Testis (tissue), 3 donors: ENCODE results near the gene IGSF9. TPM values are rescaled to one million over a fixed set of nuclear protein-coding genes. Genes with fewer than 3 reads are reported as not detected.

ENCODE experiments used
- DNase-seq: peaks from one replicate; pipeline ENCODE4 v3.0.0-alpha.2; 2019
- H3K27ac ChIP-seq, 2 donors: fragments of 200-600 bp; sonication (generic); one replicate each; pipeline ENCODE4 v1.5.1; 2019
- H3K27me3 ChIP-seq: fragments of 200-600 bp; sonication (generic); one replicate; pipeline ENCODE4 v1.5.1; 2019
- H3K36me3 ChIP-seq: fragments of 200-600 bp; sonication (generic); one replicate; pipeline ENCODE4 v1.5.1; 2017; ENCODE audit warnings: low read depth; ENCODE audit errors: missing control alignments
- H3K4me1 ChIP-seq: fragments of 200-600 bp; sonication (generic); one replicate; pipeline ENCODE4 v1.5.1; 2019
- H3K4me3 ChIP-seq, 2 donors: fragments of 200-600 bp; sonication (generic); one replicate each; pipeline ENCODE4 v1.5.1; 2017 to 2019
- H3K9me3 ChIP-seq: fragments of 200-600 bp; sonication (generic); one replicate; pipeline ENCODE4 v1.5.1; 2017
- POLR2A ChIP-seq: fragments of 450-650 bp; IDR thresholded peaks from one replicate; pipeline ENCODE4 v1.6.1; 2017; ENCODE audit warnings: antibody characterized with exemption, mild to moderate bottlenecking, moderate library complexity
- WGBS, 2 donors: methylation state at CpG; one replicate each; pipeline ENCODE4 v1.1.5; 2018; 5-methylcytosine and 5-hydroxymethylcytosine counted together
- intact Hi-C: fragments of 100-400 bp; cut with DNase I; formaldehyde crosslinking; loops from one replicate; pipeline ENCODE4 v1.15.1; 2023; ENCODE audit warnings: low total_unique reads
- polyA plus RNA-seq: library from polyadenylated mRNA; stranded (reverse); fragments of 350-450 nt; fragmentation: Illumina TruSeq; extraction: RNeasy Lipid Tissue Mini Kit (QIAGEN cat#74804); gene quantifications from one replicate; pipeline ENCODE4 v1.2.3, GENCODE V29; 2014; ENCODE audit warnings: low read depth, low replicate concordance; ENCODE audit not compliant: insufficient read depth
- total RNA-seq, 2 donors: library from RNA; depleted of rRNA; stranded (reverse); fragments of >200 nt; gene quantifications; one replicate each; pipeline ENCODE4 v1.2.3, GENCODE V29; 2016
- TF ChIP-seq, protein P1 (sequence below), 3 experiments: fragments of 450-650 bp in 2 of 3; fragments of 200-600 bp in 1 of 3; sonication (generic) in 1 of 3; IDR thresholded peaks; one replicate each; pipeline ENCODE4 v1.5.1; 2016 to 2019; ENCODE audit warnings: antibody characterized with exemption in 3 of 3, mild to moderate bottlenecking in 2 of 3, moderate library complexity in 1 of 3

The IGSF9 gene
- total and polyA plus RNA-seq, 3 donors from 2014 or later: 4.8 to 10.2 (median 7.9) TPM

GRCh38 chr1:159890390-159890789 lies 55.0 kb downstream of the IGSF9 start:
- WGBS, 2 donors: 77 to 89% methylated on average over 8 of the region's 8 CpGs
- Histone ChIP-seq H3K27ac (no peak overlapping the region), H3K4me3 (no peak overlapping the region), H3K9me3 (no peaks in the 10 kb centered on the region), H3K27me3 (no peaks in the 10 kb centered on the region), H3K4me1 (no peaks in the 10 kb centered on the region), H3K36me3 (no peaks in the 10 kb centered on the region)
- intact Hi-C loops: no loop called here
- no peak for DNase-seq
- TF ChIP-seq, protein P1, sequence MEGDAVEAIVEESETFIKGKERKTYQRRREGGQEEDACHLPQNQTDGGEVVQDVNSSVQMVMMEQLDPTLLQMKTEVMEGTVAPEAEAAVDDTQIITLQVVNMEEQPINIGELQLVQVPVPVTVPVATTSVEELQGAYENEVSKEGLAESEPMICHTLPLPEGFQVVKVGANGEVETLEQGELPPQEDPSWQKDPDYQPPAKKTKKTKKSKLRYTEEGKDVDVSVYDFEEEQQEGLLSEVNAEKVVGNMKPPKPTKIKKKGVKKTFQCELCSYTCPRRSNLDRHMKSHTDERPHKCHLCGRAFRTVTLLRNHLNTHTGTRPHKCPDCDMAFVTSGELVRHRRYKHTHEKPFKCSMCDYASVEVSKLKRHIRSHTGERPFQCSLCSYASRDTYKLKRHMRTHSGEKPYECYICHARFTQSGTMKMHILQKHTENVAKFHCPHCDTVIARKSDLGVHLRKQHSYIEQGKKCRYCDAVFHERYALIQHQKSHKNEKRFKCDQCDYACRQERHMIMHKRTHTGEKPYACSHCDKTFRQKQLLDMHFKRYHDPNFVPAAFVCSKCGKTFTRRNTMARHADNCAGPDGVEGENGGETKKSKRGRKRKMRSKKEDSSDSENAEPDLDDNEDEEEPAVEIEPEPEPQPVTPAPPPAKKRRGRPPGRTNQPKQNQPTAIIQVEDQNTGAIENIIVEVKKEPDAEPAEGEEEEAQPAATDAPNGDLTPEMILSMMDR (IDR thresholded peaks at IDR 0.05): no peak
- TF ChIP-seq POLR2A: no peak

DNA sequence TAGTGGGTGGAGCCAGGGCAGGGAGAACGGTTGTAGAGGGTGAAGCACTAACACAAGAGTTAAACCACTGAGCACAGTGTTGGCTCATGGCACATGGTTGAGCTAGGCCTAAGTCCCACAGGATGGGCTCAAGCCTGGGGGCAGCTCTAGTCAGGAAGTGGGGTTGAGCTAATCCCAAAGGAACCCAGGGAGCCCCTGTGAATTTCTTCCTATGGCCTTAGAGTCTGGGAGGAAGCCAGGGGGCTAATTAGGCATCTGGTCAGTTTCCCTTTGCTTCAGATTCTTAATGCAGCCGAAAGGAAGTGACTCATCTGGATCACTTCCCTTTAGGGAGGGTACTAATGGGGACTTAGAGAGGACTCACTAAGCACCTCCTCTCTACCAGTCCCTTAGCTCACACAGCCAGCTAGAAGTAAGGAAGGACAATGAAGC lies 55.6 kb downstream of the IGSF9 start:
- H3K27ac ChIP-seq: no peak overlapping the region
- H3K4me1 ChIP-seq: no peaks in the 10 kb centered on the region
- TF ChIP-seq, protein P1 (IDR thresholded peaks at IDR 0.05): no peak
- no peak for TF ChIP-seq POLR2A
- 77 to 79% methylated on average over 2 of the region's 2 CpGs for WGBS, 2 donors
- H3K9me3 ChIP-seq: no peaks in the 10 kb centered on the region
- no peaks in the 10 kb centered on the region for H3K36me3 ChIP-seq
- no peak overlapping the region for H3K4me3 ChIP-seq
- intact Hi-C loops: loop anchor here (5.0 kb wide), 1 partner anchor 93 kb away; no protein-coding TSS in a partner anchor
- no peak for DNase-seq
- no peaks in the 10 kb centered on the region for H3K27me3 ChIP-seq

GRCh38 chr1:159889202-159889601 lies 56.2 kb downstream of the IGSF9 start:
- Histone ChIP-seq H3K4me1 (no peaks in the 10 kb centered on the region), H3K27ac (no peak overlapping the region), H3K4me3 (no peak overlapping the region), H3K9me3 (no peaks in the 10 kb centered on the region), H3K27me3 (no peaks in the 10 kb centered on the region), H3K36me3 (no peaks in the 10 kb centered on the region)
- no peak for TF ChIP-seq POLR2A
- TF ChIP-seq, protein P1 (IDR thresholded peaks at IDR 0.05): no peak
- 84 to 90% methylated on average over 4 of the region's 4 CpGs for WGBS, 2 donors
- intact Hi-C loops: loop anchor here (5.0 kb wide), 1 partner anchor 92 kb away; no protein-coding TSS in a partner anchor
- no peak for DNase-seq

DNA sequence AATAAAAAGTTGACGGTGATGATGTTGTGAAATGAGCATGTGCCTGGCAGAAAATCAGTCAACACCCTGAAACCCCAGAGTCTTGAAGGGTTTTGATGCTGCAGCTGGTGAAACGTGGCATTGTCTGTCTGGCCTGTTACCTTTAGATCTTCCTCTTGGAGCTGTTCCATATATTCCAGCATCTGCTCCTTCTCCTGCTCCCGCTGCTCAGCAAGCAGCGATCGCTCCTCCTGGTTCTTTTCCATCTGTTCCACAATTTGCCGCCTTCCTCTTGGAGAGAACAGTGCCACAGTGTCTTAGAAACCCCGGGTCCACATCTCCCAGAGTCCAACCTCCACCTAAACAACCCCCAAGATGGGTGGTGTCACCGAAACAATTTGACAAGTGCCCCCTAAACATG lies 61.1 kb downstream of the IGSF9 start:
- Histone ChIP-seq H3K36me3 (no peaks in the 10 kb centered on the region), H3K9me3 (no peaks in the 10 kb centered on the region), H3K4me1 (no peaks in the 10 kb centered on the region), H3K4me3 (no peak overlapping the region), H3K27me3 (no peaks in the 10 kb centered on the region), H3K27ac (no peak overlapping the region)
- DNase-seq: no peak
- TF ChIP-seq POLR2A: no peak
- TF ChIP-seq, protein P1 (IDR thresholded peaks at IDR 0.05): no peak
- WGBS, 2 donors: 82 to 86% methylated on average over 8 of the region's 8 CpGs
- intact Hi-C loops: no loop called here

- WGBS, 2 donors: 91 to 95% methylated on average over 3 to 4 of the region's 4 CpGs
Observed at GRCh38 chr1:159883134-159883533, 62.3 kb downstream of the IGSF9 start.

More at GRCh38 chr1:159883134-159883533, 62.3 kb downstream of the IGSF9 start:
- no peaks in the 10 kb centered on the region for H3K4me1 ChIP-seq
- no peak for DNase-seq
- no peak overlapping the region for H3K27ac ChIP-seq
- H3K36me3 ChIP-seq: no peaks in the 10 kb centered on the region
- intact Hi-C loops: no loop called here
- TF ChIP-seq POLR2A: no peak
- TF ChIP-seq, protein P1 (IDR thresholded peaks at IDR 0.05): no peak
- H3K4me3 ChIP-seq: no peak overlapping the region
- no peaks in the 10 kb centered on the region for H3K9me3 ChIP-seq
- H3K27me3 ChIP-seq: no peaks in the 10 kb centered on the region
